Neutrophil (primary cell): Measurements from ENCODE around the gene SMIM41.

Experiments
- H3K27ac ChIP-seq: fragments of 200-600 bp; sonication (generic); 2 replicates; pipeline ENCODE4 v1.5.1; 2016; ENCODE audit warnings: mild to moderate bottlenecking, moderate library complexity
- H3K27me3 ChIP-seq: fragments of 200-600 bp; sonication (generic); 2 replicates; pipeline ENCODE4 v1.6.0; 2016; ENCODE audit warnings: mild to moderate bottlenecking
- H3K36me3 ChIP-seq: fragments of 200-600 bp; sonication (generic); 2 replicates; pipeline ENCODE4 v1.5.1; 2017
- H3K4me1 ChIP-seq, 2 experiments: fragments of 200-600 bp in 1 of 2; sonication (generic) in 1 of 2; 1 replicate in 1 of 2; 2 replicates in 1 of 2; pipeline versions ENCODE4 v1.5.1 to v1.6.1; 2013 to 2016; ENCODE audit warnings: low read depth in 1 of 2, low read length in 1 of 2, mild to moderate bottlenecking in 1 of 2, moderate library complexity in 1 of 2; ENCODE audit not compliant: control insufficient read depth in 1 of 2, insufficient read depth in 1 of 2
- H3K4me3 ChIP-seq, 2 experiments: fragments of 200-600 bp in 1 of 2; sonication (generic) in 1 of 2; 1 replicate in 1 of 2; 2 replicates in 1 of 2; pipeline ENCODE4 v1.5.1; 2013 to 2016; ENCODE audit warnings: low read depth in 1 of 2, low read length in 1 of 2, mild to moderate bottlenecking in 1 of 2, moderate library complexity in 1 of 2
- H3K9me3 ChIP-seq: fragments of 200-600 bp; sonication (generic); 2 replicates; pipeline ENCODE4 v1.5.1; 2016
- TF ChIP-seq, protein P1 (sequence below): fragments of 200-600 bp; sonication (generic); IDR thresholded peaks from 2 replicates; pipeline ENCODE4 v1.5.1; 2016; ENCODE audit warnings: antibody characterized with exemption

Gene SMIM41

DNA sequence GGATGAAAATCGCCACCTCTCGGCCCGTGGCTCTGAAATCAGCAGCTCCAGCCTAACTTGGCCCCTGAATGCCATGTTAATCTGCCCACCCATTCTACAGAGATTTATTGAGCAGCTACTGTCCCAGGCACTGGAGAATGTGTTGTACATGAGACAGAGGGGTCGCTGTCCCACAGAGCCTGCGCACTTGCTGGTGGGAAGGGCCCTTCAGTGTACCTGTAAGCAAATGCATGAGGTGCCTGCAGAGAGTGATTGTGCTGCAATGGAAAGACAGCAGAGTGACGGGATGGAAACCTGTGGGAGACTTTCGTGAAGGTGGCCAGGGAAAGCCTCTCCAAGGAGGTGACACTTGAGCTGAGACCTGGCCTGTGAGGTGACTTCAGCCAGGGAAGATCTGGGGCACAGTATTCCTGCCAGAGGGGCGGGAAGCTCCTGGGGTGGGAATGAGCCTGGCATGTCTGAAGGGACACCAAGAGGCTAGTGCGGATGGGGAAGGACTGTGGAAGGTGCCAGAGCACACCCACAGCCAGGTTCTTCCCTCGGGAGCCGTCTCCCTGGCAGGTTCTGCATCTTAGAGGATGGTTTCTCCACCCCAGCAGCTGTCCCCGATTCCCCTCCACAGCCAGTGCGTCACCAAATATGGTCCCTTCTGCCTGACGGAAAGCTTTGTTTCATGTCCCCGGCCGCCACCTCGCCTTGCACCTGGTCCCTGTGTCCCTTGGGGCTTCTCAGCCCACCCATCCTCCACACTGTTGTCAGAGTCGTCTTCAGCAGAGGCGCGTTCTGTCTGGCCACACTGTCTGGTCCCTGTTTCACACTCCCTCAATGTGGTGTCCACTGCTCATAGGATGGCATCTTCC, 8.7 kb downstream of the SMIM41 start:
- peaks cover 0 to 3% of the 10 kb centered on the region in 2 experiments for H3K4me1 ChIP-seq
- no peak overlapping the region for H3K4me3 ChIP-seq
- TF ChIP-seq, protein P1, sequence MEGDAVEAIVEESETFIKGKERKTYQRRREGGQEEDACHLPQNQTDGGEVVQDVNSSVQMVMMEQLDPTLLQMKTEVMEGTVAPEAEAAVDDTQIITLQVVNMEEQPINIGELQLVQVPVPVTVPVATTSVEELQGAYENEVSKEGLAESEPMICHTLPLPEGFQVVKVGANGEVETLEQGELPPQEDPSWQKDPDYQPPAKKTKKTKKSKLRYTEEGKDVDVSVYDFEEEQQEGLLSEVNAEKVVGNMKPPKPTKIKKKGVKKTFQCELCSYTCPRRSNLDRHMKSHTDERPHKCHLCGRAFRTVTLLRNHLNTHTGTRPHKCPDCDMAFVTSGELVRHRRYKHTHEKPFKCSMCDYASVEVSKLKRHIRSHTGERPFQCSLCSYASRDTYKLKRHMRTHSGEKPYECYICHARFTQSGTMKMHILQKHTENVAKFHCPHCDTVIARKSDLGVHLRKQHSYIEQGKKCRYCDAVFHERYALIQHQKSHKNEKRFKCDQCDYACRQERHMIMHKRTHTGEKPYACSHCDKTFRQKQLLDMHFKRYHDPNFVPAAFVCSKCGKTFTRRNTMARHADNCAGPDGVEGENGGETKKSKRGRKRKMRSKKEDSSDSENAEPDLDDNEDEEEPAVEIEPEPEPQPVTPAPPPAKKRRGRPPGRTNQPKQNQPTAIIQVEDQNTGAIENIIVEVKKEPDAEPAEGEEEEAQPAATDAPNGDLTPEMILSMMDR = no peak

DNA sequence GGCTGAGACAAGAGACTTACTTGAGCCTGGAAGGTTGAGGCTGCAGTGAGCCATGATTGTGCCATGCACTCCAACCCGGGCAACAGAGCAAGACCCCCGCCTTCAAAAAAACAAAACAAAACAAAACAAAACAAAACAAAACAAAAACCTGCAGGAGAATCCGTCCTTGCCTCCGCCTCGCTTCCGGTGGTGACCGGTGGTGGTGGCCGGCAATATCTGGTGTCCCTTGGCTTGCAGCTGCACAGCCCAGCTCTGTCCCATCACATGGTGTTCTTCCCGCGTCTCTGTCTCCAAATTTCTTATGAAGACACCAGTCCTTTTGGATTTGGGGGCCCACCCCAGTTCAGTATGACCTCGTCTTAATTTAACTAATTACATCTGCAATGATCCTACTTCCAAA, 10.0 kb downstream of the SMIM41 start:
- Histone ChIP-seq H3K9me3 (no peaks in the 10 kb centered on the region), H3K36me3 (no peaks in the 10 kb centered on the region), H3K4me1 (no peaks in the 10 kb centered on the region), H3K27ac (no peak overlapping the region), H3K27me3 (peaks cover 80% of the 10 kb centered on the region), H3K4me3 (no peak overlapping the region)
- TF ChIP-seq, protein P1 = no peak

More for the DNA sequence above, 8.7 kb downstream of the SMIM41 start:
- Histone ChIP-seq H3K27ac (no peak overlapping the region), H3K36me3 (no peaks in the 10 kb centered on the region), H3K9me3 (no peaks in the 10 kb centered on the region), H3K27me3 (peaks cover 74% of the 10 kb centered on the region)

DNA sequence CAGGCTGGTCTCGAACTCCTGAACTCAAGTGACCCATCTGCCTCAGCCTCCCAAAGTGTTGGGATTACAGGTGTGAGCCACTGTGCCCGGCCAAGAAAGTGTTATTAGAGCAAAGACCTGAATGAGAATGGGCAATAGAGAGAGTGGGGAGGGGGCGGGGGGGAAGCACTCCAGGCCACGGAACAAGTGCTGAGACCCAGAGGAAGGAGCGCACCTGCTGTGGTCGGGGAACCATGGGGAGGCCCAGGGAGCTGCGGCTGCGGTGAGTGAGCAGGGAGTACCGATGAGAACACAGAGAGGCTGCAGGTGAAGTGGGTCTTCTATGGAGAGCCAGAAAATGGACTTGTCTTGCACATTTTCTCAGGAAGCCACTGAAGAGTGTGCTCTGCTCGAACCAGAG, 10.8 kb downstream of the SMIM41 start:
- Histone ChIP-seq H3K4me1 (no peaks in the 10 kb centered on the region), H3K27me3 (peaks cover 80% of the 10 kb centered on the region), H3K36me3 (no peaks in the 10 kb centered on the region), H3K4me3 (no peak overlapping the region), H3K9me3 (no peaks in the 10 kb centered on the region), H3K27ac (no peak overlapping the region)
- TF ChIP-seq, protein P1 = no peak

DNA sequence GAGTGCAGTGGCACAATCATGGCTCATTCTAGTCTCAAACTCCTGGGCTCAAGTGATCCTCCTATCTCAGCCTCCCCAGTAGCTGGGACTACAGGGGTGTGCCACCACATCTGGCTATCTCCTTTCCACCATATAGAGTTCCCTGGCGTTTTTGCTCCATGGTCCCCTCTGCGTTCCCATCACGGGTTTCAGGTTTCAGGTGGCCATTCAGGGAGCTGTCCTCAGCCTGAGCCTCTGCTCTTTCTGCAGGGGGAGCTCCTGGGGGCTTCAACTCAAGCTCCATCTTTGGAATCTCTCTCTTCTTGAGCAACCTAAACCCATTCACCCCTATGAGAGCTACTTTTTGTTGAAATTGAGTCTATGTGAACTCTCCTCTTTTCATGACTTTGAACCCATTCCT, 11.6 kb downstream of the SMIM41 start:
- Histone ChIP-seq H3K27me3 (peaks cover 77% of the 10 kb centered on the region), H3K36me3 (no peaks in the 10 kb centered on the region), H3K27ac (no peak overlapping the region), H3K4me1 (no peaks in the 10 kb centered on the region), H3K9me3 (no peaks in the 10 kb centered on the region), H3K4me3 (no peak overlapping the region)
- TF ChIP-seq, protein P1 = no peak

DNA sequence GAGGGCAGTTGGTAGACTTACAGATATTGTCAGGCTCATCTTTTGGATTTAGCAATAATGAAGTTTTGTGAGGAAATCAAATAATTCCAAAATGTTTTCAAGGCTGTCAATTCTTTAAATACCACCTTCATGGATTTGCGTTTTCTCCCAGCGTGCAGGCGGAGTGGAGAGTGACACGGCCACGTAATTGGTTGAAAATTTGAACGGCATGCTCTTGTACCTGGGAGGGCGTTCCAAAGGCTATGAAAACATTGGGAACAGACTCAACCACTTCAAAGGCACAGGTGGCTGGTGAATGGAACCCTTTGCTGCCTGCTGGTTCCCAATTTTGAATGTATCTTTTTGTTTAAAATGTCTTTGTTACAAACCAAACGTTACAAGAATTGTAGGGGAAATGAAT, 12.4 kb downstream of the SMIM41 start:
- H3K27me3 ChIP-seq = peaks cover 69% of the 10 kb centered on the region
- no peaks in the 10 kb centered on the region for H3K36me3 ChIP-seq
- H3K4me1 ChIP-seq = no peaks in the 10 kb centered on the region
- H3K27ac ChIP-seq = no peak overlapping the region
- no peak overlapping the region for H3K4me3 ChIP-seq
- TF ChIP-seq, protein P1 = no peak
- no peaks in the 10 kb centered on the region for H3K9me3 ChIP-seq
